Measurements from ENCODE around the gene NOXA1.
A peak's percentile ranks its signal among the peaks of the same experiment; 100 is the strongest.
"Not testable (repeated sequence)": the region's sequence is repeated elsewhere in the genome, so short reads cannot be mapped to it uniquely, and the experiment has no call there.

NOXA1 gene, protein sequence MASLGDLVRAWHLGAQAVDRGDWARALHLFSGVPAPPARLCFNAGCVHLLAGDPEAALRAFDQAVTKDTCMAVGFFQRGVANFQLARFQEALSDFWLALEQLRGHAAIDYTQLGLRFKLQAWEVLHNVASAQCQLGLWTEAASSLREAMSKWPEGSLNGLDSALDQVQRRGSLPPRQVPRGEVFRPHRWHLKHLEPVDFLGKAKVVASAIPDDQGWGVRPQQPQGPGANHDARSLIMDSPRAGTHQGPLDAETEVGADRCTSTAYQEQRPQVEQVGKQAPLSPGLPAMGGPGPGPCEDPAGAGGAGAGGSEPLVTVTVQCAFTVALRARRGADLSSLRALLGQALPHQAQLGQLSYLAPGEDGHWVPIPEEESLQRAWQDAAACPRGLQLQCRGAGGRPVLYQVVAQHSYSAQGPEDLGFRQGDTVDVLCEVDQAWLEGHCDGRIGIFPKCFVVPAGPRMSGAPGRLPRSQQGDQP

DNA sequence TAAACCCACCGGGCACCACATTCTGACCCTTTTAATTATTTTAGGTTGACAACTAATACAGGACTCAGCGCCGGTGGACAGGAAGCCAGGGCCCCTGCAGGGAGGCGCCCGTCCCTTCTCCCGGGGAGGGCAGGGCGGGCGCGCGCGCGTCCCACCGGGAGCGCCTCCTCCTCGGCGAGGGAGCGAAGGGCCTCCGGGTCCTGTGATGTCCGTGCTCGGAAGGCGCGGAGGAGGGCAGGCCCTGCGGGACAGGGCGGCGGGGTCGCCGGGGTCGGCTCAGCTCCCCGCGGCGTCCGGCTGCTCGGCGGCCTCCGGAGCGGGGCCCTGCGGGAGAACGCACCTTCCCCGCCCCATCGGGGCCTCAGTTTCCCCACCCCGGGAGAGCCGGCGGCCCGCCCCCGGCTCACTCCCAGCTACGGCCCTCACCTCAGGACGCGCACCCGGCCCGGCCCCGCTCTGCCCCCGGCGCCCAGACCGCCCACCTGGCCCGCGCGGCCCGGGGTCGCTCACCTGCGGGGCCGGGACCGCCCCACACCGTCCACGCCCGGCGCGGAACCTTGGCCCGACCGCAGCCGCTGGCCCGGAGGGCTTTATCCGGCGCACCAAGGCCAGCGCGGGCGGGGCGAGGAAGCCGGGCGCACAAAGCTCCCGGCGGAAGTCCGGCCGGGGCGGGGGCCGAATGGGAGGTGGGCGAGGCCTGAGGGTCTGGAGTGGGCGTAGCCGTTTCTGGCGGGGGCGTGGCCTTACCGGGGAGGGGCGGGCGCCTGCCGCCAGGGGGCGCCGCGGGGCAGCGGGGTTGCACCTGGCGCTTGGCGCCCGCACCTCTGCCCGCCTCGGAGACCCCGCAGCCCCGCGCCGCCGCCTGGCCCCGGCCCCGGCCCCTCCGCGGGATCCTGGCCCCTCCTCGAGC is at the start of gene NOXA1, which contains the start of gene EXD3:
Gene NOXA1, plus strand, starts transcription at position 790 of the 910 bp plus-strand sequence. CDS start 137 bp downstream, outside the sequence.
Gene EXD3, minus strand, starts transcription at position 559 of the 910 bp plus-strand sequence. CDS start 27,805 bp downstream, outside the sequence.
- DNase-seq (ENCODE audit: low read depth), result peak; percentile 91

DNA sequence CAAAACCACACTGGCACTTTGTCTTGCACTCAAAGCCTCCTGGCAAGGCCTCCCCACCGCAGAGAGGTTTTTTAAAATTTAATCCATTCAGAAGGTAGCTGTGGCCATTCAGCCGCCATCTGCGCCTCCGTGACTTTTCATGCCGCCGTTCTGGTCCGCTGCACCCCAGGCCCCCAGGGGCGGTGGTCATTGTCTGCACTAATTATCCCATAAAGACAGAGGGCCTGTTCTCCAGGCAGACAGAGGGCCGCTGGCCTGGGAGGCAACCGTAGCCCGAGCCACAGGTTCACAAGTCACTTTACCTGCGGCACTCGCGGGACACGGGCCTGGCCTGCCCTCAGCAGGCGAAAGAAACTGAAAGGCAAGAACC is 49.6 kb upstream of the NOXA1 start:
- DNase-seq (ENCODE audit: low read depth), result no peak

DNA sequence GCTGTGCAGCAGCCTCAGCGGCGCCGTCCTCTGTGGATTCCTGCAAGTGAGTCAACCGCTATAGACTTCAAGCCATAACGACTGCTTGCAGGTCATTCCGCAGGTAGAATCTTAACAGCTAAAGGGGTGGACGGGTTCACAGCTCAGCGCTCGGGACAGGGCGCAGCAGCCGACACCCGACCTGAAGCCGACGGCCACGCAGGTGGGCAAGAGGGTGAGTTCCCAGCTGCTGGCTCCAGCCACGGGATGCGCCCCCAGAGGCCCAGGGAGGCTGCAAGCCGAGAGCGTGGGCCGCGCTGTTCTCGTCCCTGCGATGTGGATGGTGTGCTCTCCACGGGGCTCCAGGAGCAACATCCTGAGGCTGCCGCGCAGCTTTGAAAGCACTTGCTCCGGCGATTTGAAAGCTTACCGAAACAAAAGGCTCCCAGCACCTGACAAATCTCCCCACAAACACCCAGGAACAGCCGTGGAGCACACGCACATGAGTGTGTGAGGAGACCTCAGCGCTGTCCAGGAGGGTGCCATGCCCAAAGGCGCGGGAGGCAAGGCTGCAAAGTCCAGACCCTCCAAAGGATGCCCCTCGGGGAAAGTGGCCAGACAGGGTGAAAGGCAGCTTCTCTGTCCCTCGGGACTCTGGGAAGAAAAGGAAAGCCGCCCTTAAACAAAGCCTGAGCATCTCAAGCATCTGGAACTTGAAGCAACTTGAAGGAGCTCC is 48.9 kb upstream of the NOXA1 start:
- DNase-seq (ENCODE audit: low read depth), result no peak

DNA sequence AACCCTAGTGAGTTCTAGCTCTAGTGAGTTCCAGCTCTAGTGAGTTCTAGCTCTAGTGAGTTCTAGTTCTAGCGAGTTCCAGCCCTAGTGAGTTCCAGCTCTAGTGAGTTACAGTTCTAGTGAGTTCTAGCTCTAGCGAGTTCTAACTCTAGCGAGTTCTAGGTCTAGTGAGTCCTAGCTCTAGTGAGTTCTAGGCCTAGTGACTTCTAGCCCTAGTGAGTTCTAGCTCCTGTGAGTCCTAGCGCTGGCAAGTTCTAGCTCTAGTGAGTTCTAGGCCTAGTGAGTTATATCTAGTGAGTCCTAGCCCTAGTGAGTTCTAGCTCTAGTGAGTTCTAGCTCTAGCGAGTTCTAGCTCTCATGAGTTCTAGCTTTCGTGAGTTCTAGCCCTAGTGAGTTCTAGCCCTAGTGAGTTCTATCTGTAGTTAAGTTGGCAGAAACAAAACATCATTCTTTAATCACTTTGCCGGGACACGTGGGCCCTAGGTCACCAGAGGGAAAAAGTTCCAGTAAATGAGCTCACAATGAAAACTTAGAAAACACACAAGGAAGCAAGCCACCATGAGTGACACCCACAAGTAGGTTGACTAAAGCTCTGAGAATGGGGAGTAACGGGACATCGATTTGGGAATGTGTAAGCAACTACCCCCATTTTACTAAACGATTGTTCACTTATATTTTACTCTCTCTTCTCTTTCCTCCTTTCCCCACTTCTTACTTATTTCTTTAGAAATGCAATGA is 47.7 kb upstream of the NOXA1 start:
- DNase-seq (ENCODE audit: low read depth), result no peak

DNA sequence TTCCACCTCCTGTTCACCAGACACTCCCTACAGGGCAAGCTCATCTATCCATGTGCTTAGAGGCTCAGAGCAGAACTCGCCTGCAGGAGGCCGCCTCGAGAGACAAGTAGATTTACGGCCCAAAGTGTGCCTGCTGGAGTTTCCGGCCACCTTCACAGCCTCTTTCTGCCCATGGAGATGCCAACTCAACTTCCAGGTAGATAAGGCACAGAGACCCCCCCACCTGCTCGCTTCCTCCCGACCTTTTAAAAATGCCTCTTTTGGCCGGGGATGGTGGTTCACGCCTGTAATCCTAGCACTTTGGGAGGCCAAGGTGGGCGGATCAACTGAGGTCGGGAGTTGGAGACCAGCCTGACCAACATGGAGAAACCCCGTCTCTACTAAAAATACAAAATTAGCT is 46.8 kb upstream of the NOXA1 start:
- no peak for DNase-seq (ENCODE audit: low read depth)

DNA sequence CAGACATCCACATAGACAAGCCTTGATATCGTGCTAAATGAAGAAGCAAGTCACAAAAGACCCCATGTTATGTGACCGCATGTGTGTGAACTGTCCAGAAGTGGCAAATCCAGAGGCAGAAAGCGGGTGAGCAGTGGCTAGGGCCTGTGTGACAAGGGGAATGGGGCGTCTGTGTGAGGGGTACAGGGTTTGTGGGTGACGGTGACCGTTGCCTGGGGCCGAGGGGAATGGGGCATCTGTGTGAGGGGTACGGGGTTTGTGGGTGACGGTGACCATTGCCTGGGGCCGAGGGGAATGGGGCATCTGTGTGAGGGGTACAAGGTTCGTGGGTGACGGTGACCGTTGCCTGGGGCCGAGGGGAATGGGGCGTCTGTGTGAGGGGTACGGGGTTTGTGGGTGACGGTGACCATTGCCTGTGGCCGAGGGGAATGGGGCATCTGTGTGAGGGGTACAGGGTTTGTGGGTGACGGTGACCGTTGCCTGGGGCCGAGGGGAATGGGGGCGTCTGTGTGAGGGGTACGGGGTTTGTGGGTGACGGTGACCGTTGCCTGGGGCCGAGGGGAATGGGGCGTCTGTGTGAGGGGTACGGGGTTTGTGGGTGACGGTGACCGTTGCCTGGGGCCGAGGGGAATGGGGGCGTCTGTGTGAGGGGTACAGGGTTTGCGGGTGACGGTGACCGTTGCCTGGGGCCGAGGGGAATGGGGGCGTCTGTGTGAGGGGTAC is 44.3 kb upstream of the NOXA1 start:
- DNase-seq (ENCODE audit: low read depth), result not testable (repeated sequence)

DNA sequence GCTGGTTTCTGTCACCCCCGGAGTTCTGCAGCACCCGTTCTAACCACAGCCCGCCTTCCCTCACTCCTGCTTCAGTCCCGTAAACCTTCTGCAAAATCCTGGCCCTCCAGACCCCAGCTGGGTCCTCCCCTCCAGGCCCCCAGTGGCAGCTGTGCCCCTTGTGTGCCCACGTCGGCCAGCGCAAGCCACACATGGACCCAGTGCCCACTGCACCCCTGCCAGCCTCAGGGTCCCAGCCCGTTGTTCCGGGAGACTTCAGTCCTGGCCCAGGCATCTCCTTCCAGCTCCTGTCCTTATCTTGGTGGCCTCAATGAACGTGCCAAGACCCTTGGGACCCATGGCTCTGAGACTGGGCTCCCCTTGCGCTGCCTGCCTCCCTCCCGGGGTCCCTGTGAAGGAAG is 43.4 kb upstream of the NOXA1 start:
- DNase-seq (ENCODE audit: low read depth), result no peak

DNA sequence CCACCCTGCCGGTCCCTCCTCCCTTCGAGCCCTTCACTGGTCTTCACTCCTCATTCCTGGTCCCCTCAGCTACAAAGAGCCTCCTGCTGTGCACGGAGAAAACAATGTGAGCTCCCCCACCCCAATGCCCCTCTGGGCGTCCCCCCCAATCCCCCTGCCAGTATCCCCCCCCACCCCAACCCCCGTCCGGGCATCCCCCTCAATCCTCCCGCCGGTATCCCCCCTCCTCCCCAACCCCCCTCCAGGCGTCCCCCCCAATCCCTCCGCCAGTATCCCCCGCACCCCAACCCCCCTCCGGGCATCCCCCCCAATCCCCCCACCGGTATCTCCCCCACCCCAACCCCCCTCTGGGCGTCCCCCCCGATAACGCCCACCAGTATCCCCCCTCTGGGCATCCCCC is 43.0 kb upstream of the NOXA1 start:
- DNase-seq (ENCODE audit: low read depth), result no peak

DNA sequence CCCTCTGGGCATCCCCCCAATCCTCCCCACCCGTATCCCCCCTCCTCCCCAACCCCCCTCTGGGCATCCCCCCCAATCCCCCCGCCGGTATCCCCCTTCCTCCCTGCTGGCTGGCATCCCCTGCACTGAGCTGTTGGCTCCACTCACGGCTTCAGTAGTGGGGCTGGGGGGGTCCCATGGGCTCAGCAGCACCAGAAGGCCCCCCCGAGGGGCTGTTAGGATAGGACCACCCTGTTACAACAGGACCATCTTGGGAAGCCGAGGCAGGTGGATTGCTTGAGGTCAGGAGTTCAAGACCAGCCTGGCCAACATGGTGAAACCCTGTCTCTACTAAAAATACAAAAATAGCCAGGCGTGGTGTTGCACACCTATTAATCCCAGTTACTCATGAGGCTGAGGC is 42.6 kb upstream of the NOXA1 start:
- DNase-seq (ENCODE audit: low read depth), result no peak

DNA sequence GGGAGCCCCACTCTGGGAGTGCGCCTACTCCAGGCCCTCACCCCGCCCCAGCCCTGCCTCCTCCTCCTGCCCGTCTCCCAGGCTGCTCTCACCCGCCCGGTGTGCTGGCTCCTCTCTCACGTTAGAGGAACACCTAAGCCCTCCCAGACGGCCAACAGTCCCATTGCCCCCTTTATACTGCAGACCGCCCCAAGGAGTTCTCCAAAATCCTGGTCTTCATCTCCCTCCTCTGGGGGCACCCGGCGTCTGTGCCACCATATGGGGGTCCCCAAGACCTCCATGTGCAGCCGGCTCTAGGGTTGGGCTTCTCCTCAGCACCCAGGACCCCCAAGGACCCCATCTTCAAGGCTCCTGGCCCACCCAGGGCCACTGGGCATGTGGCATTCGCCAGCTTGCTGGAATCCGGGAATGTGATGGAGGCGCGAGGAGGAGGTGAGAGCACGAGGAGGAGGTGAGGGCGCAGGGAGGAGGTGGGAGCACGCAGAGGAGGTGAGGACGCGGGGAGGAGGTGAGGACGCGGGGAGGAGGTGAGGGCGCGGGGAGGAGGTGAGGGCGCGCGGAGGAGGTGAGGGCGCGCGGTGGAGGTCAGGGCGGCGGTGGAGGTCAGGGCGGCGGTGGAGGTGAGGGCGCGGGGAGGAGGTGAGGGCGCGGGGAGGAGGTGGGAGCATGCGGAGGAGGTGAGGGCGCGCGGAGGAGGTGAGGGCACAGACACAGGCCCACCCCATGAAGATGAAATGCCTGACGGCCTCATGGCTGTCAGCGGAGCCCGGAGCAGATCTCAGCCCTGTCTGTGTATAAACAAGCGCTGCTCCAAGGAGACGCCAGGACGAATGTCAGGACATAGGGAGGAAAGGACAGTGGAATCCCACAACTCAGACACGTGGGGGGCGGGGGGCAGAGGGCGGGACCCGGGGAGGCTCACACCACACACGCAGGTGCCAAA is 41.4 kb upstream of the NOXA1 start:
- DNase-seq (ENCODE audit: low read depth), result no peak

DNA sequence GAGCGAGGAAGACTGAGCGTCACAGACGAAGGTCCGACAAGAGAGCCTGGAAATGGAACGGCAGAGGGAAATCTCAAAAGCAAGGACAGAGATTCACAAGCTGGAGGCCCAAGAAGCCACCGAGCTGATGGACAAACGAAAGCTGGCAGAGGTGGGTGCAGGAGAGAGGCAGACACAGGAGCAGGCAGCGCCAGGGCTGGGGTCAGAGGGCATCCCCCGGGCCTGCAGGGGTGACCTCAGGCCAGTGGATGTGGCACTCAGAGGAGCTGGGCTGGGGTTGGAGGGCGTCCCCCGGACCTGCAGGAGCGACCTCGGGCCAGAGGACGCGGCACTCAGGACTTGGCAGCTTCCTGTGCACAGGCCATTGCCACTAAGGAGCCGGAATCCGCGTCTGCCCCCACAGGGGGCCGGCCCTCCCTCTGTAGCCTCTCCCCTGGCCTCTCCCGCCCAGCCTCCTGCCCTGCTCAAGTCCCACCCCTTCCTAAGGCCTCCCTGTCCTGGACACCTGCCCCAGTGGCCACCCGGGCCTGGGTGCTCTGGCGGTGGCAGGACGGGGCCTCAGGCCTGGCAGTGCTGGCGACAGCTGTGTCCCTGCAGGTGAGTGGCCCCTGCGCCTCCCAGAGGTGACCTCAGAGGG is 40.6 kb upstream of the NOXA1 start:
- DNase-seq (ENCODE audit: low read depth), result no peak

DNA sequence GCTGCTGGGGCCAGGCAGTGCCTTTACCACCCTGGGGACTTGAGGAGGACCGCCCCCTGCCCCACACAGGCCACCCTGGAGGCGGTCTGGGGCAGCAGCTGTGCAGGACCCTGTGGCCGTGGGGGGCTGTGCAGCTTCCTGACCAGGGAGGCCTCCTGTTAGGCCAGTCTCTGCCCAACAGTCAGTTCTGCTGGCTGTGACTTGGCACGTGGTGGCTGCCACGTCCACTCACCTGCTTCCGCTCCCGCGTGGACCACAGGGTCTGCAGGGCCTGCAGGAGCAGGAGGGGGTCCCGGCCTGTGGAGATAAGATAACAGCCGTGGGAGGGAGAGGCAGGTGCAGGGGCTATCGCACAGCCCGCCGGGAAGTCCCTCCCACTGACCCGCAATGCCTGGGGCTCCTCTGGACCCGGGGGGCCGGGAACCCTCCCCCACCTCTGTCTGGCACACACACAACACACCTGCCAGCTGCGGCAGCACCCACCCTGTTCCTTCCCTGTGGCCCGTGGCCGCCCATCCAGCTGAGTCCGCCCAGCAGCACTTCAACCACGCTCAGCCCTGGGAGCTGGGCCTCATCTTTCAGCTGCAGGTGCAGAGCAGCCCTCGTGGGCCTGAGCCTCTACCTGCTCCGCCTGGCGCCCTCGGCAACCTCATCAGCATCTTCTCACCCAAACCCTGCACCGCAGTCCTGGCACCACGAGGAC is 40.0 kb upstream of the NOXA1 start:
- no peak for DNase-seq (ENCODE audit: low read depth)

DNA sequence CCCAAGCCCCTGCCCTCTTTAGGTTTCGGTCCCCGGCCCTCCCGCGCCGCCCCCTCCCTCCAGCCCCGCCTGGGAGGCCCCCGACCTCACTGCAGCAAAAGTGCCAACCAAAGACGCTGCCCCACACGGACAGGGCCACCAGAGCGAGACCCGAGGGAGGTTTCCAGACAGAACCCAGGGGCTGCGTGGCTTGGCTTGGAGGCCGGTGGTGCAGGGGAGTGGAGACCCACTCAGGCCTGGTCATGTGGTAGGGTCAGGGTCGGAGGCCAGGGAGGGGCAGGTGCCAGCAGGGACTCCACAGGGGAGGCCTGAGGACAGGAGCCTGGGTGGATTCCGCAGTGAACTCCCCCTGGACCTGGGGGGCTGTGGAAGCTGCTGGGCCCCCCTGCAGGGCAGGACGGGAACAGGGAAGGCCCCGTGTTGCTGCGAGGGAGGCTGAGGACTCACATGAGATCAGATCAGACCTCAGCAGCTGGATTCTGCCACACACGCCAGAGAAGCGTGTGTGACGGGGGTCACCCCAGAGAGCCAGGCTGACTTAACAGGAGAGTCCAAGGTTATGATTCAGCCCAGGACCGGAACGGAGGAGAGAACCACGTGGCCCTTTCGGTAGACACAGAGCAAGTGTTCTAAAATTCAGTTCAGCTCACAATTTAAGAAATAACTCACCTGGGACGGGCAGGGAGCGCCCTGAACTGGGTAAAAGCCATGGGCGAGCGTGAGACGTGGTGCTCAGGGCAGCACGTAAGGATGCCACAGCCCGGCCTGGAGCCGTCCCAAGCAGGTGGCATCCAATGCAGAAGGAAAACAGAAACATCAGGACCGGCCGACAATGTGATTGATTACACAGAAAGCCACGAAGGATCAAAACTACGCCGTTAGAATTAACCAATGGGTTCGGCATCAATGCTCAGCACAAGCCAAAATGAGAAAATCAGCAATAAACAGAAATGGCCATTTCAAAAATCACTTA is 39.1 kb upstream of the NOXA1 start:
- no peak for DNase-seq (ENCODE audit: low read depth)

DNA sequence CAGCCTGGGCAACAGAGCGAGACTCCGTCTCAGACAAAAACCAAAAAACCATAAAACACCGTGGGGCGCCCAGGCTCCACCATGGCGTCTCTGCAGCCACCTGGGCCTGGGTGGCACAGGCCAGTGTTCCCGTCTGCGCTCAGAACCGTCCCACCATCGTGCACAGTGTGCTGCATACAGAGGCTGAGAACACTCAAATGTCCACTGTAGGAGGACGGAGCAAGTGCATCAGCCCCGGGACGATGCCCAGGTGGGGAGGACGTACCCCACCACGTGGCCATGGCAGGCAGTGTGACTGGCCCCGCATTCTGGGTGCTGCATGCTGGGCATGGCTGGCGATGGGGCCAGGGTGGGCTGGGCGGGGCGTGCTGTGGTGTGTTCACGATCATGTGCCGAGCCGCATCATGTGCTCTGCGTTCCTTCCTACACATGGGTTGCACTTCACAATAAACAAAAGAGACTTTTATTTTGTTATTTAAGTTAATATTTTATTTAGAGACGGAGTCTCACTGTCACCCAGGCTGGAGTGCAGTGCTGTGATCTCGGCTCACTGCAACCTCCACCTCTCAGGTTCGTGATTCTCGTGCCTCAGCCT is 38.0 kb upstream of the NOXA1 start:
- DNase-seq (ENCODE audit: low read depth), result no peak

DNA sequence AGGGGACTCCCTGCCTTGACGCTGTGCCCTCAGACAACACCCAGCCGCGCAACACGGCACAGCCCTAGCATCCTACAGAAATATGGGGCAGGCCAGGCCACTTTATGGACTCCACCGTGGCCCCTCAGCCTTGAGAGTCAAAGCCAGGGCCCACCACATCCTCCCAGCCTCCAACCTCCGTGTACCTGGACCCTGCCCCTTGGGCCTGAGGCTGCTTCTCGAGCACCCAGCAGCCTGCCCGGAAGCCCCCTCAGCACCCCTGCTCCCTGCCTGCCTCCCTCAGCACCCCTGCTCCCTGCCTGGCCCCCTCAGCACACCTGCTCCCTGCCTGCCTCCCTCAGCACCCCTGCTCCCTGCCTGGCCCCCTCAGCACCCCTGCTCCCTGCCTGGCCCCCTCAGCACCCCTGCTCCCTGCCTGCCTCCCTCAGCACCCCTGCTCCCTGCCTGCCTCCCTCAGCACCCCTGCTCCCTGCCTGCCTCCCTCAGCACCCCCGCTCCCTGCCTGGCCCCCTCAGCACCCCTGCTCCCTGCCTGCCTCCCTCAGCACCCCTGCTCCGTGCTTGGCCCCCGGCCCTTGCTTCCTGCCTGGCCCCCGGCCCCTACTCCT is 36.6 kb upstream of the NOXA1 start:
- DNase-seq (ENCODE audit: low read depth), result not testable (repeated sequence)

DNA sequence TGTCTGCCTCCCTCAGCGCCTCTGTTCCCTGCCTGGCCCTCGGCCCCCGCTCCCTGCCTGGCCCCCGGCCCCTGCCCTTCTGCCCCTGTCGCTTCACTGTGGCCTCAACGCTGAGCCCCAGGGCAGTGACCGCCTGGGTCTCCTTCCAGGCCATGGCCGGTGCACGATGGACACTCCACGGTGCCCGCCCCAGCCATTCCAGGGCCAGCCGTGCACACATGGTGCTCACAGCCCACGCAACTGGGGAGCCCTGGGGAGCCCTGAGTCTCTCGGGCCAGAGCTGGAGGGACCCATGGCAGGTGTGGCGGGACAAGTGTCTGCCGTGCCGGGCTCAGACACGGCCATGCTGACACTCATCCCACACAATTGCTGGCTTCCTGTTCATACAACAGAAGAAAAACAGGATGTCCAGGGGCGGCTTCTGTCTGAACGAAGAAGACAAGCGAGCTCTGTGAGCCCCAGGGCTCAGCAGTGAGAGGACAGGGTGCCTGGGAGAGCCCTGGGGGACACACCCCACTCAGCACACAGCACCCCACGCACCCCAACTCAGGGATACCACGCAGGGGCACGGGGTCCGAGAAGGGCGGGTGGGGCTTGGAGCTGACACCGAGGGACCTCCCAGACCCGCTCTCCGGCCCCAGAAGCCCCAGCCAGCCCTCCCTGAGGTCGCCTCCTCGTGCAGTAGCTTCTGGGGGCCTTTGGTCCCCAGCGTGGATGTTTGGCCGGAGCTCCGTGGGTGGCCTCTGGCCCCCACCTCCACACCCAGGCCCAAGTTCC is 35.9 kb upstream of the NOXA1 start:
- DNase-seq (ENCODE audit: low read depth), result peak; percentile 18

Measured in activated T-helper 9 cell treated with anti-CD3 and anti-CD28 coated beads, Interleukin-2, amount 50 U/mL, for 16 hours (primary cell).